Activated CD4-positive, alpha-beta T cell treated with anti-CD3 and anti-CD28 coated beads, Interleukin-2, amount 50 U/mL, for 1 hour (primary cell): Measurements from ENCODE around the gene RHOT2.
A peak's percentile ranks its signal among the peaks of the same experiment; 100 is the strongest.

Source experiments
- DNase-seq: peaks from one replicate; pipeline ENCODE4 v3.0.0-alpha.2; 2020

RHOT2 gene

DNA sequence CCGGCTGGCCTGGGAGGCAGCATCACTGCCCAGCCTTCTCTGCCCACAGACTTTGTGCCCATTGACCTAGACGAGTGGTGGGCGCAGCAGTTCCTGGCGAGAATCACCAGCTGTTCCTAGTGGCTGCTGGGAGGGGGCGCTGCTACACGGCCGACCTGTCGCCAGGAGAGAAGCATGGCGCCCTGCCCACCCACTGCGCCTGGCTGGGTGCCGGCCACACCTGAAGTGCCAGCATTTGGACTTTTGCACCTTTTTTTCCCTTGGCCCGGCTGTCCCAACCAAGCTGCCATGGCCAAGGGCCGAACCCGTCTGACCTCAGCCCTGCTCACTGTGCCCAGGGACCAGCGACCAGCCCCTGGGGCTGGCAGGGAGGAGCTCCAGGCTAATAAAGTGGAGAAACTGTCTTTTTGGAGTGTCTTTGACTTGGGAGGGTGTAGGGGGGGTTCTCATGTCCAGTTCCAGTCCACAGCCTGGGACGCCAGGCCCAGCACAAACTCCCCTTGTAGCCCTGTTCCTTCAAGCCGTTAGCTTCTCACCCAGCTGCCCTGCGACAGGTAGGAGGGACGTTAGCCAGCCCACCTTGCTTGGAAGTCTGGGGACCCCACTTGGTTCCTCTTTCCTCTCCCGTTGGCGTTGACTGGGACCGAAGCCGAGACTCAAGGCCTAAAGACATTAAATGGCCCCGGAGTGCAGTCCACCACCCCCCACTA is 19.7 kb upstream of the RHOT2 start:
- peak; percentile 38 for DNase-seq

DNA sequence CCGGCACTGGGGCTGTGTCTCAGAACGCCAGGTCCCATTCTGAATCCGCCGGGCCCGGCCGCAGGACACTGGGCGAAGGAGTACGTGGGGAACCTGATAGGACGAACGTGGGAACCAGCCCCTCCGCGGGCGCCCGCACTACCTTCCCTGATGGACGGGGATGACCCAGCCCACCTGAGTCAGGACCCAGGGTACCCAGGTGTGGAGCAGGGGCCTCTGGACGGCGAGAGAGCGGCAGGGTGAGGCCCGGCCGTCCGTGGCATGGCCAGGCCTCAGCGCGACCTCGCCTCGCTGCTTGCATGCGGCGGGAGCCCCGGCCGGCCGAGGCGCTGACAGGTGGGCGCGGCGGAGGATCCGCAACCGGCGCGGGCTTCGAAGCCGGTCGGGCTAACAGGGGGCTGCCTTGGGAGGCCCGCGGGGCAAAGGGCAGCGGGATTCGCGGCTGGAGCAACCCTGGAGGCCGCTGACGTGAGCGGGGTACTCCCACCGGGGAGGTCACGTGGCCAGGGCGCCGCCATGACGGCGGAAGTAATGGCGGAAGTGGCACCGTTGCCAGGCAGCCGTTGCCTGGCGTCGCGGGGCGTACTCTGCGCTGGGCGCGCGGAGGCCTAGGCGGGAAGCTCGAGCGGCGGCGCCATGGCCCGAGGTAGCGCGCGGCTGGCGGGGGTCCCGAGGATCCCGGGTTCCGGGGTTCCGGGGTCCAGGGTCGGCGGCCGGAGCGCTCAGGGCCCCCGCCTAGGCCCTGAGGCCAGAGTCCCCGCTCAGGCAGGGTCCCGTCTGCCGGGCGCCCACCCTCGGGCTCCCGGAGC is 18.9 kb upstream of the RHOT2 start, which contains the start of gene WDR90:
Gene WDR90 (plus strand): TSS at position 585 of the 809 bp plus-strand sequence. CDS start 52 bp downstream, at position 637.
- DNase-seq: peak; percentile 89

DNA sequence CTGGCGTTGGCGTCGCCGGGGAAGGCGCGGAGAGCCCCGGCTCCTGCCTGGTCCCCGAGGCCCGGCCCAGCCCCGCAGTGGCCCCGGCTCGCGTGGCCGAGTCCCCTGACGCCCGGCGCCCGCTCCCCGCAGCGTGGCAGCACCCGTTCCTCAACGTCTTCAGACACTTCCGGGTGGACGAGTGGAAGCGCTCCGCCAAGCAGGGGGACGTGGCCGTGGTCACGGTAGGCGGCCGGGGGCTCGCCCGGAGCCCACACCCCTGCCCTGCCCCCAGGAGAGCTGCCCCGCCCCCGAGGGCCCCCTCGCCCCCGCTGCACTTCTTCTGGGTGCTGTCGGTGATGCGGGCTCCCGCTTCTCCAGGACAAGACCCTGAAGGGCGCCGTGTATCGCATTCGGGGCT is 18.3 kb upstream of the RHOT2 start:
- no peak for DNase-seq

DNA sequence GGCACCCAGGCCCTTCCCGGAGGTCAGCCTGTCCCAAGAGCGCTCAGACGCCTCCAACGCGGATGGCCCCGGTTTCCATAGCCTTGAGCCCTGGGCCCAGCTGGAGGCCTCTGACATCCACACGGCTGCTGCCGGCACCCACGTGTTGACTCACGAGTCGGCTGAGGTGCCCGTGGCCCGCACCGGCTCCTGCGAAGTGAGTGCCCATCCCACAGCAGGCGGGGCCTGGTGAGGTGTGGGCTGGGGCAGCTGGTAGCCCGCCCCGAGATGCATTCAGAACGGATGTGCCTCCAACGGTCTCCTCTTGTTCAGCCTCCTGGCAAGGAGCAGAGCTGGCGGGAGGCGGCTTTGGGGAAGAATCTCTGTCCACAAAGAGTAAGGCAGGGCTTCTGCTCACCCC is 16.1 kb upstream of the RHOT2 start:
- DNase-seq: no peak

DNA sequence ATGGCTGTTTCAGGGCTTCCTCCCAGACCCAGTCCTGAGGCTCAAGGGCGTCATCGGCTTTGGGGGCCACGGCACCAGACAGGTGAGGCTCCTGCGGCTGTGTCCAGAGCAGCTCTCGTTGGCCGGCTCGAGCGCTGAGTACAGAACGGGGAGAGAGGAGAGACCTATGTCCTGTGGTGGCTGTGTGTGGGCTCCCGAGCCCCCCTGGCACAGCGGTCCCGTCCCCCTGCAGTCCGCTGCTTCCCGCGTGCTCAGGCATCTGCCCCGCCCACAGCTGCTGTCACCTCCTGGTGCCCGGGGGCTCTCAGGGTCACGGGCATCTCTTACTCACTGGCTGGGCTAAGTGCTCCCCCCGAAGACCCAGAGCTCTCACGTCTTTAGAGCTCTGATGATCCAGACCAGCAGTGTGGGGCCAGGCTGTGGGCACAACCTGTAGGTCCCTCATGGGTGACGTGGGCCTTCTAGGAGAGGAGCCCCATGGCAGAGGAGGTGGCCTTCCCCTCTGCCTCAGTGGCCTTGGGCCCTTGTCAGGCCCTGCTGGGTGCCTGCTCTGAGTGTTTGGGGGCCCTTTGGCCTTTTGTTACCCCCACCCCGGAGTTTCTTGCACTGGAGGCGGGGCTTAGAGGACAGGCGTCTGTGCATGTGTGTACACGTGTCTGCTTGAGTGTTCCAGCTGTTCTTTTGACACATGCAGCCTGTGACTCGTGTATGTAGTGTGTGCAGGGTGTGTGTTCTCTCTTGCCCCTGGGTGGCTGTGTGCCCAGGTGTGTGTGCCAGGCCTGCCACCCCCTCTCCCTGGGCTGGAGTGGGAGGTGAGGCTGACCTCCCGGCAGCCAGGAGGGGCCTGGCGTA is 15.3 kb upstream of the RHOT2 start:
- no peak for DNase-seq

DNA sequence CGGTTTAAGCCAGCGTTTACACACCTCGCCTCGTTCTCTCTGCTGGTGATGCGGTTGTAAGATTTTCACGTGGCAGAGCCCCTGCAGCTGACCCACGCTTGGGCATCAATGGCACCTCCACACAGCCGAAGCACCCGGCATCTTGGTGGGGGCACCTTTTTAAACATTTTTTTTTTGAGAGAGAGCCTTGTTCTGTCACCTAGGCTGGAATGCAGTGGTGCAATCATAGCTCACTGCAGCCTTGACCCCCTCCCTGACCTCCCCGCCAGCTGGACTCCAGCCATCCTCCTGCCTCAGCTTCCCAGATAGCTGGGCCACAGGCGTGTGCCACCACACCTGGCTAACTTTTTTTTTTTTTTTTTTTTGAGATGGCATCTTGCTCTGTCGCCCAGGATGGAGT is 13.9 kb upstream of the RHOT2 start:
- DNase-seq: no peak

DNA sequence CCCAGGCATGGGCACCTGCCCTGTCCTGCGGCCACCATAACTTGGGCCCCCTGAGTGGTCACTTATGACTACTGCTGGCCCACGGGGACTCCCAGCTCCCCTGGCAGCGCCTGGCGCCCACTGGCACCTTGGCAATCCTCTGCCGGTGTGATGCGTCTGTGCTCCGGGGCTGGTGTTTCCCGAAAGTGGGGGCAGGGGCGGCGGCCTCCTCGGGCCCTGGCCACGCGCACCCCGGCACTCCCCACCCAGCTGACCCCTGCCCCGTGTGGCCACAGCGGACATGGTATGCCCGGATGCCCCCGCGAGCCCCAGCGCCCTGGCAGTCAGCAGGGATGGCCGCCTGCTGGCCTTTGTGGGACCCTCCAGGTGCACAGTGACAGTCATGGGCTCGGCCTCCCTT is 10.4 kb upstream of the RHOT2 start:
- no peak for DNase-seq

DNA sequence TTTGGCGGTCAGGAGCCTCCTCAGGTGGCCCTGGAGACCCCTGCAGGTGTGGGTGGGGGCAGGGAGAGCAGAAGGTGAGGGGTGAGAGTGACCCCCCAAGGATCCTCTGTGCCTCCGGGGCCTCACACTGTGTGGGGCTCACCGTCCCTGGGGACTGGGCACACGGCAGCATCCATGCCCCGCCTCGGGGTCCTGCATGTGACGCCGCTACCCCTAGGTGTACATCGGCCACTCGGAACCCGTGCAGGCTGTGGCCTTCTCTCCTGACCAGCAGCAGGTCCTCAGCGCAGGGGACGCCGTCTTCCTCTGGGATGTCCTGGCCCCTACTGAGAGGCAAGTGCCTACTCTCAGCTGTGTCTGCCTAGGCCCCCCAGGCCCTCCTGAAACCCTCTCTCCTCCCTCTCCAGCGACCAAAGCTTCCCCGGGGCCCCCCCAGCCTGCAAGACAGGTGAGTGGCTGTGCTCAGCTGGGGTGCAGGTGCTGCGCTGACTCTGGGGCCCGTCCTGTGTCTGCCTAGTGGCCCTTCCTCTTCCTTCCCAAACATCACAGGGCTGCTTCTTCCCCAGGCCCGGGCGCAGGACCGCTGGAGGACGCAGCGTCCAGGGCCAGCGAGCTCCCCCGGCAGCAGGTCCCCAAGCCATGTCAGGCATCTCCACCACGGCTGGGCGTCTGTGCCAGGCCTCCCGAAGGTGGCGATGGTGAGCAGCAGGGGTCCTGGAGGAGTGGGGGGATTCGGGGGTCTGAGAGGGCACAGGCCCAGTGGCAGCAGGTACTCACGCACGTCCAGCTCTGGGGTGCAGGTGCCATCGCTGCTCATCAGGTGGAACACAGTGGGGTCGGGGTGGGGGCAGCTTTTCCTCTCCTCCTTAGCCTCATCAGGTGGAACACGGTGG is 9.0 kb upstream of the RHOT2 start:
- DNase-seq: no peak

DNA sequence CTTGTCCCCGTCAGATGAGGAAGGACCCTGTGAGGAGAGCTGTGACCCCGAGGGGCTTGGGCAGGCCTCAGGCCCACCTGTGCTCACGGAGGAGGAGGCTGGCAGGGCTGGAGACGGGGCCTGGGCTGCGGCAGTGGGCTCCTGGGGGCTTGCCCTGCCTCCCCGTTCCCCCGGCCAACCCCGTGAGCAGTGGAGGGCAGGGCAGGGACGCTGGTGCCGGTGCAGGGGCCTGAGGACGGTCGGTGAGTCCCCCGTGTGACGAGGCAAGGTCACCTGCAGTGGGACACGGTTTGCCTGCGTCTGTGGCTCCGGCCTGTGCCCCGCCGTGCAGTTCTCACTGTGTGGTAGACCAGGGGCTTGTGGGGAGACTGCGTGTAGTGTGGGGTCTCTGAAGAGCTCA is 8.3 kb upstream of the RHOT2 start:
- no peak for DNase-seq

DNA sequence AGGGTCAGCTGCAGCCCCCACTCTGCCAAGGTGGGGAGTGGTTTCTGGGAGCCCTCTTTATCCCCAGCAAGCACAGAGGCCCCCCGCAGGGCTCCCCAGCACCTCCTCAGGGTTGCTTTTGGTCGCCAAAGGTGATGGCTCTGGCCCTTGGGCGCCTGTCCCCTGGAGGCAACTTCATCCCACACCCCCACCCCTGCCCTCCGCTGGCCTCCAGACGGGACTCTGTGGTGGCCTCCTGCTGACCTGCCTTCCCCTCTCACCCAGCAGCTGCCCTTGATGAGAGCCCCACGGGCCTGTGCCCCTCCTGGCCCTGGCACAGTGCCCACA is 7.8 kb upstream of the RHOT2 start:
- DNase-seq: no peak

DNA sequence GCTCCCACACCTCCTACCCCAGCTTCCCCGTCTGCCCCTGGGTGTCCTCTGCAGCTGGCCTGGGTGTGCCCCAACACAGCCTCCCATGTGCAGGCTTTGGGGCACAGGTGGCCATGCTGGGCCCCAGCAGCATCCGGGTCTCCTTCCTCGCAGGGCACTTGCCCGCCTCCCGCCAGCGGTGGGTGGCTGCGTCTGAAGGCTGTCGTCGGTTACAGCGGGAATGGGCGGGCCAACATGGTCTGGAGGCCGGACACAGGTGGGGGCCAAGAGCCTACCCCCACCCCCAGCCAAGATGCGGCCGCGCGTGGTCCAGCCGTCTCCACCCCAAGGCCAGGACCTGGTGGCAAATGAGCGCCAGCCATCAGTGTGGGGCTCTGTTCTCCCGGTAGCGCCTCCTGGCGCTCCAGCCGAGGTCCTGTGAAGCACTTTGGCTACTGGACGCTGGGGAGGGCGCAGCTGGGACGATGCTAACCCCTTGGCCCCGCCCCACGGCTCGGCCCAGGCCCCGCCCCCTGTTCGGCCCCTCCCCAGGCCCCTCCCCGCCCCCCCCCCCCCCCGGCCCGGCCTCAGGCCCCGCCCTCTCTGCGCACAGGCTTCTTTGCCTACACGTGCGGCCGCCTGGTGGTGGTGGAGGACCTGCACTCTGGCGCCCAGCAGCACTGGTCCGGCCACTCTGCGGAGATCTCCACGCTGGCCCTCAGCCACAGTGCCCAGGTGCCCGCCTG is 7.3 kb upstream of the RHOT2 start:
- peak; percentile 65 for DNase-seq

DNA sequence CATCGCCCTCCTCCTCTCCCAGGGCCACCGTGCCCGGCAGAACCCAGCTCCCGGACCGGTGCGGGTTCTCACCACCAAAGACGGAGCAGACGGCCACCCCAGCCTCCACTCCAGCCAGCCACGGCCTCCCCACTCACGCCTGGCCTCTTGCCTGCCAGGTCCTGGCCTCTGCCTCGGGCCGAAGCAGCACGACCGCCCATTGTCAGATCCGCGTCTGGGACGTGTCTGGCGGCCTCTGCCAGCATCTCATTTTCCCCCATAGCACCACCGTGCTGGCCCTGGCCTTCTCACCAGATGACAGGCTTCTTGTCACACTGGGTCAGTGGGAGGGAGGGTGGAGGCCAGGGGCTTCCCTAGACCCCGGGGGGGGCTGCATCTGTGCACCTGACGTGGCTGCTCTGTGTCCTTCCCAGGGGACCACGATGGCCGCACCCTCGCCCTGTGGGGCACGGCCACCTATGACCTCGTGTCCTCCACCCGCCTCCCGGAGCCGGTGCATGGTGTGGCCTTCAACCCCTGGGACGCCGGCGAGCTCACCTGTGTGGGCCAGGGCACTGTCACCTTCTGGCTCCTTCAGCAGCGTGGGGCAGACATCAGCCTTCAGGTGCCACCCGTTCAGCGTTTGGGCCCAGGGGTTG is 6.6 kb upstream of the RHOT2 start:
- no peak for DNase-seq

DNA sequence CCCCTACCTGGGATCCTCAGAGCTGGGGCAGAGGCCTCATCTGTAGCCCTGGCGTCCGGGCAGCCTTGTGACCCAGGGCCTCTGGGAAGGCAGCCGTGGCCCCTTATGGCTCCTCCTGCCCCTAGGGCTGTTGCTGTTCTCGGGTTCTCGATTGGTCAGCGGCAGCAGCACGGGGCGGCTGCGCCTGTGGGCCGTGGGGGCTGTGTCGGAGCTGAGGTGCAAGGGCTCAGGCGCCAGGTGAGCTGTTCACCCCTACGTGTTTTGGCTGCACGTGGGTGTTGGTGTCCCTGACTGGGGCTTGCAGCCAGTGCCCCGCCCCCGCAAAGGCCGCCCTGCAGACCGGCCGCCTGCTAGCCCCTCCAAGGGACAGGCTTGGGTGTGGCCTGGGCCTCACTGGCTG is 5.8 kb upstream of the RHOT2 start:
- no peak for DNase-seq

DNA sequence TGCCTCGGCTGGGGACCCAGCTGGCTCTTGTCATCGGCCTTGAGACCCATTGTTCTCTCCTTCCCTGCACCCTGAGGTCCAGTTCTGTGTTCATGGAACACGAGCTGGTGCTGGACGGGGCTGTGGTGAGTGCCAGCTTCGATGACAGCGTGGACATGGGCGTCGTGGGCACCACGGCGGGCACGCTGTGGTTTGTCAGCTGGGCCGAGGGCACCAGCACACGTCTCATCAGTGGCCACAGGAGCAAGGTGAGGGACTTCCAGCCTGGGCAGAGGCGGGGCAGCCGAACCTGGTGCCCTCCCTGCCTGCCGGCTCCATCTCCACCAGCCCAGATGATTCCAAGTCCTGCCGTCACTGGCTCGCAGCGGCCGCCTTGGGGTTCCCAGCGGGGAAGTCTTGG is 5.3 kb upstream of the RHOT2 start:
- DNase-seq: no peak

DNA sequence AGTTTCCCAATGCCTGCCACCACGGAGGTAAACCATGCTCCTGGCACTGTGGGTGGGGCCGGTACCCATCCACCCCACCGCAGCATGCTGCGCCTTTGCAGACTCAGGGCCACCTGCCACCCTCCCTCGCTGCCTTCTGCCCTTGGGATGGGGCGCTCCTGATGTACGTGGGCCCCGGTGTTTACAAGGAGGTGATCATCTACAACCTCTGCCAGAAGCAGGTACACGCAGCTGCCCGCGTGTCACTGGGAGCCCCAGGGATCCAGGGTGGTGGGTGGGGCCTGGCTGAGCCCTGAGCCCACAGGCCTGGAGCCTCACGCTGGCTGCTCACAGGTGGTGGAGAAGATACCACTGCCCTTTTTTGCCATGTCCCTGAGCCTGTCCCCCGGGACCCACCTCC is 1.4 kb upstream of the RHOT2 start:
- no peak for DNase-seq

DNA sequence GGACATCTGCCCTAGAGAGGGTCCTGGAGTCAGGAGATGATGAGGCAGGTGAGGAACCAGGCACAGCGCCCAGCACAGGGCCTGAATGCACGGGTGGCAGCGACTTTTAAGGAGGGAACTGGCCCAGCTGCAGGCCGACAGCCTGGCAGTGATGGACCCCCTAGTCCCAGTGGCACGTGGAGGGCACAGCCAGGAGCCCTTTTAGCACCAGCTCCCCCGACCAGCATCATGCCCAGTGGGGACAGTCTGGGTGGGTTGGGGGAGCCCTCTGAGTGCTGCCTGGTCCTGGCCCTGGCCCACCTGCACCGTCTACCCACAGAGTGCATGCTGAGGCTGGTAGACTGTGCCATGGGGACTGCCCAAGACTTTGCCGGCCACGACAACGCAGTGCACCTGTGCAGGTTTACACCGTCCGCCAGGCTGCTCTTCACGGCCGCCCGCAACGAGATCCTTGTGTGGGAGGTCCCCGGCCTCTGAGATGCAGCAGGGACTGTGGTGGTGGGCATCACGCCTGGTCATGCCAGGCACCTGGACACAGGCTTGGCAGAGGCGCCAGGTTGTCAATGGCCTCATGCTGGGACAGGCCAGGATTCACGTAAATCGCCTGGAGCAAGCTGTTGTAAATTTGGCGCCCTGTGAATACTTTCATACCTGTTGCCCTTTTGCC is 686 bp upstream of the RHOT2 start:
- DNase-seq: no peak

DNA sequence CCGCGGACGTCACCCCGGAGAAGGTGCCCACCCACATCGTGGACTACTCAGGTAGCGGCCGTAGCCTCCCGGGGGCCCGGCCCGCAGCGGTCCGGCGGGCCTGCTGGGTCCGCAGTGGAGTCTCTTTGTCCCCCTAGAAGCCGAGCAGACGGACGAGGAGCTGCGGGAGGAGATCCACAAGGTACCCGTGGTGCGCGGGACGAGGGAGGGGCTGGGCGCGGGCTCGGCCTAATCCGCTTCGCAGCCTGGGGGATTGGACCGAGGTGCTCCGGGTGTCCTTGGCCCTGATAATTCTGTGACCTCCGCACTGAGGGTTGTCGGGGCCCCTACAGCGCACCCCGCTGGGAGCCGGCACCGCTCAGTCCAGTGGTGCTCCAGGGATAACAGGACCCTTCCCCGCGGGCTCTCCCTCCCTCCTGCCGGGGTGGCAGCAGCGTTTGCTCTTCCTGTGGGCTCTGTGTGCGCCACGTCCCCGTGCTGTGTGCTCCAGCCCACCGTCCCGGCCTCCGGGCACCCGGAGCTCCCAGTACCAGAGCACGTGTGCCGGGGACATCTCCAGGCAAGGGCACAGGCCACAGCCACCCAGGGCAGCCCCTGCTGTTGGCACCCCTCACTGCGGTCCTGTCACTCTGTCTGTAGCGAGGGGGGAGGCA is 713 bp downstream of the RHOT2 start:
- DNase-seq: no peak

DNA sequence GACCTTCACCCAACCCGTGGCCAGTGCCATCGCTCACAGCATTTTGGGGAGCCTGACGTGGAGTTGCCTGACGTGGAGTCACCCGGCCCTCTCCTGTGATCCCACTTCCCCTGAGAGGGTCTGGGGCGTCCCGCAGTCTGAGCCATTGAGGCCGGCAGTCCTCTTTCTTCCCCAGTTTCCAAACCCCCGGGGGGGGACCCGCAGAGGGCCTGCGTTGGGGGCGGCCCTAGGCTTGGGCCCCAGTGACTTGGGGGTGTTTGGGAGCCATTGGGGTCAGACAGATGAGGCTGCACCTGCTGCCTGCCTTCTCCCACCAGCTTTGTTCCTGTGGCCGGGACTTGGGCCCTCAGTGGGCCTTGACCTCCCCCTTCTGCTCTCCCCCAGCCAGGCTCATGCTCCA is 1.7 kb downstream of the RHOT2 start:
- DNase-seq: no peak

DNA sequence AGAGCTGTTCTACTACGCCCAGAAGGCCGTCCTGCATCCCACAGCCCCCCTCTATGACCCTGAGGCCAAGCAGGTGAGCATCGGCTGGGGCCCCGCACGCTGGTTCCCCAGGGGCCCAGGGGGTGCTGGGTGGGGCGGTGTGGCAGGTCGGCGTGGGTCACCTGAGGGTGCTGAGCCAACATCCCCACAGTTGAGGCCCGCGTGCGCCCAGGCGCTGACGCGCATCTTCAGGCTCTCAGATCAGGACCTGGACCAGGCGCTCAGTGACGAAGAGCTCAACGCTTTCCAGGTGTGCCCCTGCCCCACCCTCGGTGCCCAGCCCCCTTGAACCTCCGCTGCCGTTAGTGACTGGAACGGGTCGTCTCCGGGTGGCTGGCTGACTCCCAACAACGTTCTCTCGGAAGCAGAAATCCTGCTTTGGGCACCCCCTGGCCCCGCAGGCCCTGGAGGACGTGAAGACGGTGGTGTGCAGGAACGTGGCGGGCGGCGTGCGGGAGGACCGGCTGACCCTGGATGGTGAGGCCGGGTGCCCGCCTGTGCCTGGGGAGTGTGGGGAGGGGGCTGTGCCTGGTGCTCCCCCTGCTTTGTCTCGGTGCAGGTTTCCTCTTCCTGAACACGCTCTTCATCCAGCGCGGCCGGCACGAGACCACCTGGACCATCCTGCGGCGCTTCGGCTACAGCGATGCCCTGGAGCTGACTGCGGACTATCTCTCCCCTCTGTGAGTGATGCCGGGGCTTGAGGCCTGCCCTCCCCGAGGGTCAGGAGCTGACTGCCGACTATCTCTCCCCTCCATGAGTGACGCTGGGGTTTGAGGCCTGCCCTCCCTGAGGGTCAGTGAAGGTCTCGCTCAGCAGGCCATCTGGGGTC is 2.8 kb downstream of the RHOT2 start:
- DNase-seq: no peak
